ENCODE results near the gene RASSF10. TPM values are rescaled to one million over a fixed set of nuclear protein-coding genes. Genes with fewer than 3 reads are reported as not detected.

RASSF10 gene
- total and polyA plus RNA-seq, 2 donors (not counting 1 experiment from before 2014, with no cell fraction given): not detected

DNA sequence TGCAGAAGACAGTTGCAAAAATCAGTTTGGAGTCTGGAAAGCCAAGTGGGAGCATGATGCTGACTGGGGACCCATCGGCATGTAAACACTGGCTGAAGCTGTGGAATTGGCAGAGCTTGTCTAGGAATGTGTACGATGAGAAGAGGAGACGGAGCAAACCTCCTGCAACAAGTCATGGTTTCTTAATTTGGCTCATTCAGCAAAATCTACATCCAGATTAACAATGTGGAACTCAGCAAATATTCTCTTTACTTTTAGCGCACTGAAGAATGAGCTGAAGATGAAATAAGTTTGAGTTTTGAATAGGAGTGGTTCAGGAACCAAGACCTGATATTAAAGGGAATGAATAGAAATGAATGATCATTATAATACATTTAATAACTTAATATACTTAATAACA, 26.6 kb downstream of the RASSF10 start:
- H3K27ac Mint-ChIP-seq: no peak overlapping the region
- WGBS (ENCODE audit: insufficient coverage): 100% methylated on average over 1 of the region's 4 CpGs
- POLR2A ChIA-PET: no interaction called here
- no peak overlapping the region for H3K4me3 Mint-ChIP-seq
- ATAC-seq (ENCODE audit: low read depth) (no peak), DNase-seq (no peak)
- Histone ChIP-seq H2AFZ (ENCODE audit: insufficient read depth, low read depth, low read length, poor library complexity, severe bottlenecking) (no peak overlapping the region), H3K4me2 (replicated peaks; ENCODE audit: low read depth, low read length, poor library complexity, severe bottlenecking) (no peak overlapping the region), H3K9ac (ENCODE audit: low read length) (no peak overlapping the region), H3K9me3 (ENCODE audit: control extremely low read depth in 1 of 3, control insufficient read depth in 2 of 3, insufficient read depth in 1 of 3, low read length in 2 of 3) (no peaks in the 10 kb centered on the region), H4K20me1 (ENCODE audit: control insufficient read depth, insufficient read depth, low read length, poor library complexity, severe bottlenecking) (no peaks in the 10 kb centered on the region), H3K4me1 (ENCODE audit: control insufficient read depth in 2 of 2, insufficient read depth in 2 of 2, low read length in 2 of 2) (no peaks in the 10 kb centered on the region), H3K79me2 (ENCODE audit: control insufficient read depth, insufficient read depth, low read length) (no peaks in the 10 kb centered on the region), H3K27me3 (replicated peaks in 1 of 4; ENCODE audit: control extremely low read depth in 1 of 4, control insufficient read depth in 3 of 4, insufficient read depth in 4 of 4, low read length in 3 of 4) (peaks cover 0 to 4% (median 1%) of the 10 kb centered on the region in 4 experiments), H3K4me3 (ENCODE audit: control extremely low read depth in 1 of 5, extremely low read depth in 1 of 5, insufficient read depth in 1 of 5, low read depth in 2 of 5, low read length in 4 of 5) (no peak overlapping the region), H3K36me3 (replicated peaks in 1 of 2; ENCODE audit: control extremely low read depth in 1 of 2, control insufficient read depth in 1 of 2, extremely low read depth in 1 of 2, insufficient read depth in 2 of 2, low read length in 1 of 2) (no peaks in the 10 kb centered on the region), H3K27ac (ENCODE audit: low read length in 2 of 2) (no peak overlapping the region)
- CTCF ChIA-PET: no interaction called here
- H3K27me3 Mint-ChIP-seq: peaks cover 19% of the 10 kb centered on the region
- intact Hi-C loops (cut with micrococcal nuclease): no loop called here
- TF ChIP-seq, protein P1, sequence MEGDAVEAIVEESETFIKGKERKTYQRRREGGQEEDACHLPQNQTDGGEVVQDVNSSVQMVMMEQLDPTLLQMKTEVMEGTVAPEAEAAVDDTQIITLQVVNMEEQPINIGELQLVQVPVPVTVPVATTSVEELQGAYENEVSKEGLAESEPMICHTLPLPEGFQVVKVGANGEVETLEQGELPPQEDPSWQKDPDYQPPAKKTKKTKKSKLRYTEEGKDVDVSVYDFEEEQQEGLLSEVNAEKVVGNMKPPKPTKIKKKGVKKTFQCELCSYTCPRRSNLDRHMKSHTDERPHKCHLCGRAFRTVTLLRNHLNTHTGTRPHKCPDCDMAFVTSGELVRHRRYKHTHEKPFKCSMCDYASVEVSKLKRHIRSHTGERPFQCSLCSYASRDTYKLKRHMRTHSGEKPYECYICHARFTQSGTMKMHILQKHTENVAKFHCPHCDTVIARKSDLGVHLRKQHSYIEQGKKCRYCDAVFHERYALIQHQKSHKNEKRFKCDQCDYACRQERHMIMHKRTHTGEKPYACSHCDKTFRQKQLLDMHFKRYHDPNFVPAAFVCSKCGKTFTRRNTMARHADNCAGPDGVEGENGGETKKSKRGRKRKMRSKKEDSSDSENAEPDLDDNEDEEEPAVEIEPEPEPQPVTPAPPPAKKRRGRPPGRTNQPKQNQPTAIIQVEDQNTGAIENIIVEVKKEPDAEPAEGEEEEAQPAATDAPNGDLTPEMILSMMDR (IDR thresholded peaks at IDR 0.05): no peak
- no peak for TF ChIP-seq EZH2 (IDR thresholded peaks at IDR 0.05; ENCODE audit: borderline replicate concordance, insufficient read depth, low read depth, low read length, poor library complexity, severe bottlenecking)
- no peaks in the 10 kb centered on the region for H3K9me3 Mint-ChIP-seq (ENCODE audit: insufficient read depth)
- no peaks in the 10 kb centered on the region for H3K4me1 Mint-ChIP-seq

DNA sequence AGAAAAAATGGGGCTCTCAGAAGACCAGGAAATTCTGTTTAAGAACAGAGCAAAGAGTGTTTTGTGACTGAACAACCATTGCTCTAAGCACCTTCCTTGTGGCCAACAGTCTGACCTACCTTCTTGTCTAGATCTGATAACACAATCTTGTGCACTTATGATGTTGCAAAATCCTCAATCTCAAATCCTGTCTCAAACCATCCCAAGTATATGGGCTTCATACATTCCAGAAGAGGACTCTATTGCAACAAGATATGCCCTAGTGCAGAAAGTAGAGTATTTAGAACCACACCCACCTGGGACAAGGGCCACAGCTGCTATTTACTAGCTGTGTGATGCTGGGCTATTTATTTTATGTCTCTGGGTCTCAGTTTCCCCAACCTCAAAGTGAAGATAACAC, 27.1 kb downstream of the RASSF10 start:
- no peak overlapping the region for H3K4me2 ChIP-seq (replicated peaks; ENCODE audit: low read depth, low read length, poor library complexity, severe bottlenecking)
- no peaks in the 10 kb centered on the region for H3K36me3 ChIP-seq (replicated peaks in 1 of 2; ENCODE audit: control extremely low read depth in 1 of 2, control insufficient read depth in 1 of 2, extremely low read depth in 1 of 2, insufficient read depth in 2 of 2, low read length in 1 of 2)
- Mint-ChIP-seq H3K4me1 (no peaks in the 10 kb centered on the region), H3K9me3 (ENCODE audit: insufficient read depth) (no peaks in the 10 kb centered on the region), H3K27me3 (peaks cover 19% of the 10 kb centered on the region), H3K27ac (no peak overlapping the region), H3K4me3 (no peak overlapping the region)
- H4K20me1 ChIP-seq (ENCODE audit: control insufficient read depth, insufficient read depth, low read length, poor library complexity, severe bottlenecking): no peaks in the 10 kb centered on the region
- no peak overlapping the region for H3K4me3 ChIP-seq (ENCODE audit: control extremely low read depth in 1 of 5, extremely low read depth in 1 of 5, insufficient read depth in 1 of 5, low read depth in 2 of 5, low read length in 4 of 5)
- ATAC-seq (ENCODE audit: low read depth): no peak
- CTCF ChIA-PET: no interaction called here
- H3K9ac ChIP-seq (ENCODE audit: low read length): no peak overlapping the region
- no peaks in the 10 kb centered on the region for H3K9me3 ChIP-seq (ENCODE audit: control extremely low read depth in 1 of 3, control insufficient read depth in 2 of 3, insufficient read depth in 1 of 3, low read length in 2 of 3)
- TF ChIP-seq, protein P1 (IDR thresholded peaks at IDR 0.05): no peak
- H3K27me3 ChIP-seq (replicated peaks in 1 of 4; ENCODE audit: control extremely low read depth in 1 of 4, control insufficient read depth in 3 of 4, insufficient read depth in 4 of 4, low read length in 3 of 4): peaks cover 0 to 2% (median 0%) of the 10 kb centered on the region in 4 experiments
- intact Hi-C loops (cut with micrococcal nuclease): no loop called here
- no peaks in the 10 kb centered on the region for H3K4me1 ChIP-seq (ENCODE audit: control insufficient read depth in 2 of 2, insufficient read depth in 2 of 2, low read length in 2 of 2)
- no peak overlapping the region for H2AFZ ChIP-seq (ENCODE audit: insufficient read depth, low read depth, low read length, poor library complexity, severe bottlenecking)
- POLR2A ChIA-PET: no interaction called here
- no peaks in the 10 kb centered on the region for H3K79me2 ChIP-seq (ENCODE audit: control insufficient read depth, insufficient read depth, low read length)
- DNase-seq: no peak
- H3K27ac ChIP-seq (ENCODE audit: low read length in 2 of 2): no peak overlapping the region

Data from B cell (primary cell).